Measurements from ENCODE around the gene KSR1. TPM values are rescaled to one million over a fixed set of nuclear protein-coding genes. Genes with fewer than 3 reads are reported as not detected.

The KSR1 gene
- total and polyA plus RNA-seq, 2 of the 8 experiments (the other 6 are each of a cell fraction or from before 2014, with no cell fraction given), result 14.1 to 34.7 TPM

- no peak for FAIRE-seq
- H3K4me1 ChIP-seq (replicated peaks in 1 of 4; ENCODE audit: control insufficient read depth in 3 of 4, insufficient read depth in 4 of 4, low read length in 3 of 4), result peaks cover 9 to 25% (median 21%) of the 10 kb centered on the region in 4 experiments
- POLR2A ChIA-PET (ENCODE audit: partially characterized antibody), result interaction anchor here (2.7 kb wide), 1 partner anchor 10 kb away, joined by 9 read pairs; no protein-coding TSS in a partner anchor
These were observed 67.5 kb downstream of the KSR1 start for GRCh38 chr17:27523712-27524111.

More at GRCh38 chr17:27523712-27524111, 67.5 kb downstream of the KSR1 start:
- H3K27me3 ChIP-seq (replicated peaks in 1 of 4; ENCODE audit: control insufficient read depth in 3 of 4, extremely low read depth in 1 of 4, insufficient read depth in 3 of 4, low read length in 3 of 4), result no peaks in the 10 kb centered on the region
- H3K79me2 ChIP-seq (ENCODE audit: control insufficient read depth in 1 of 2, insufficient read depth in 2 of 2, low read length in 2 of 2), result peaks cover 0 to 70% of the 10 kb centered on the region in 2 experiments; a peak in 3 of 4 replicates
- no peak overlapping the region for H2AK5ac ChIP-seq (ENCODE audit: low read depth, low read length)
- H2BK15ac ChIP-seq (ENCODE audit: low read length), result no peak overlapping the region
- no peak overlapping the region for H3K18ac ChIP-seq (ENCODE audit: extremely low read depth, low read length)
- H3K79me1 ChIP-seq (ENCODE audit: low read depth, low read length), result peaks cover 15% of the 10 kb centered on the region
- no peak overlapping the region for H4K5ac ChIP-seq (ENCODE audit: insufficient read length, low read depth, low read length)
- no peak overlapping the region for H2BK120ac ChIP-seq (replicated peaks; ENCODE audit: low read depth, low read length)
- H3K4me3 ChIP-seq (ENCODE audit: extremely low read depth in 1 of 4, insufficient read depth in 2 of 4, low read depth in 3 of 4, low read length in 4 of 4), result no peak overlapping the region
- H3K14ac ChIP-seq (ENCODE audit: insufficient read length), result no peak overlapping the region
- no peak overlapping the region for H2BK20ac ChIP-seq (ENCODE audit: low read length)
- H3K23me2 ChIP-seq (ENCODE audit: low read depth, low read length), result no peaks in the 10 kb centered on the region
- no peak overlapping the region for H3K4ac ChIP-seq (replicated peaks; ENCODE audit: insufficient read length, low read depth, low read length)
- H2BK12ac ChIP-seq (ENCODE audit: low read depth, low read length), result no peak overlapping the region
- H3K27ac ChIP-seq (ENCODE audit: low read depth, low read length), result no peak overlapping the region
- no peaks in the 10 kb centered on the region for H3K36me3 ChIP-seq (ENCODE audit: control insufficient read depth in 2 of 4, insufficient read depth in 4 of 4, low read length in 3 of 4)
- no peak overlapping the region for H4K91ac ChIP-seq (replicated peaks; ENCODE audit: insufficient read length, low read length)
- DNase-seq (ENCODE audit: low read depth in 1 of 2, low spot score in 2 of 2), result no peak
- H4K20me1 ChIP-seq (replicated peaks in 1 of 2; ENCODE audit: control insufficient read depth in 1 of 2, insufficient read depth in 2 of 2, low read length in 2 of 2), result no peaks in the 10 kb centered on the region
- CTCF ChIA-PET (ENCODE audit: partially characterized antibody), result interaction anchor here (0.7 to 1.8 kb wide), 6 partner anchors 9 to 35 kb away, joined by 3 to 8 read pairs (median 4); no protein-coding TSS in a partner anchor
- no peaks in the 10 kb centered on the region for H3K9me3 ChIP-seq (ENCODE audit: insufficient read depth in 2 of 2, low read depth in 1 of 2, low read length in 1 of 2)
- no peak overlapping the region for H4K8ac ChIP-seq (ENCODE audit: extremely low read depth, insufficient read depth, low read length)
- TF ChIP-seq CTBP2 (IDR thresholded peaks at IDR 0.05; ENCODE audit: borderline replicate concordance, insufficient read depth, insufficient read length, low read length), result no peak
- TF ChIP-seq ASH2L (IDR thresholded peaks at IDR 0.05; ENCODE audit: low read length), result no peak
- TF ChIP-seq HDAC2 (IDR thresholded peaks at IDR 0.05; ENCODE audit: borderline replicate concordance in 1 of 2, low read depth in 2 of 2, low read length in 2 of 2), result no peak
- no peak for TF ChIP-seq MAX (IDR thresholded peaks at IDR 0.05)
- no peak for TF ChIP-seq POLR2A (IDR thresholded peaks at IDR 0.05; ENCODE audit: control extremely low read depth in 1 of 2, low read depth in 2 of 2, low read length in 2 of 2)
- no peak for TF ChIP-seq ATF3 (IDR thresholded peaks at IDR 0.05; ENCODE audit: insufficient read depth, low read depth, low read length)
- no peak for TF ChIP-seq JUN (IDR thresholded peaks at IDR 0.05; ENCODE audit: low read depth, low read length)
- no peak for TF ChIP-seq CREB1 (IDR thresholded peaks at IDR 0.05)
- no peak for TF ChIP-seq KDM4A (IDR thresholded peaks at IDR 0.05; ENCODE audit: low read depth, low read length, severe bottlenecking)
- TF ChIP-seq SIRT6 (IDR thresholded peaks at IDR 0.05; ENCODE audit: low read length), result no peak
- TF ChIP-seq BCL11A (IDR thresholded peaks at IDR 0.05; ENCODE audit: low read depth in 2 of 2, low read length in 2 of 2), result no peak
- no peak for TF ChIP-seq RNF2 (IDR thresholded peaks at IDR 0.05; ENCODE audit: borderline replicate concordance, low read depth, low read length, missing control alignments, poor library complexity, severe bottlenecking)
- no peak for TF ChIP-seq GTF2F1 (IDR thresholded peaks at IDR 0.05; ENCODE audit: borderline replicate concordance, low read depth, low read length)
- TF ChIP-seq SP1 (IDR thresholded peaks at IDR 0.05; ENCODE audit: low read depth, low read length), result no peak
- H3K4me2 ChIP-seq (ENCODE audit: insufficient read depth in 1 of 2, low read depth in 2 of 2, low read length in 2 of 2), result no peak overlapping the region
- 79% methylated on average over 1 of the region's 1 CpG; no CpG with 5 or more reads in 1 of the 2 experiments for WGBS, 2 experiments (ENCODE audit: extremely low coverage in 1 of 2, insufficient coverage in 1 of 2, insufficient read length in 1 of 2, insufficient replicate concordance in 2 of 2, low coverage in 1 of 2, low lambda C conversion rate in 2 of 2, missing lambda C conversion rate in 1 of 2)
- H3K9ac ChIP-seq (replicated peaks in 1 of 4; ENCODE audit: extremely low read depth in 1 of 4, low read depth in 3 of 4, low read length in 3 of 4), result no peak overlapping the region
- no peak overlapping the region for H2AFZ ChIP-seq (ENCODE audit: low read length)
- no peak overlapping the region for H3K23ac ChIP-seq (ENCODE audit: insufficient read length)
- no peak overlapping the region for H3K56ac ChIP-seq (replicated peaks; ENCODE audit: insufficient read length, low read depth, low read length)
- no peak overlapping the region for H2BK5ac ChIP-seq (ENCODE audit: low read depth, low read length)

Data from H1 (cell line).